A549 (cell line): ENCODE results near the gene CXCR1. TPM values are rescaled to one million over a fixed set of nuclear protein-coding genes. Genes with fewer than 3 reads are reported as not detected.

Experiments used
- ATAC-seq, 2 experiments: fragments of 200-7000 bp in 1 of 2; fragments of >200 bp in 1 of 2; cut with Nextera tagmentation in 1 of 2; cut with Tn5 transposase in 1 of 2; 3 replicates each; pipeline versions ENCODE4 v1.8.0 to v1.9.1; 2018 to 2020; ENCODE audit warnings: mild to moderate bottlenecking in 1 of 2, moderate library complexity in 1 of 2
- CTCF ChIA-PET: fragments of 300-600 bp; sonication (Branson Sonifier 250); formaldehyde crosslinking; extraction: SDS; loops from one replicate; lab custom pipeline; 2021; ENCODE audit warnings: antibody characterized with exemption, inconsistent platforms; lab: Yijun Ruan, JAX
- POLR2A ChIA-PET: fragments of 350-600 bp; formaldehyde crosslinking; extraction: SDS; loops from one replicate; lab custom pipeline; 2021; ENCODE audit warnings: antibody characterized with exemption, inconsistent platforms; lab: Yijun Ruan, JAX
- DNase-seq, 2 experiments: peaks; one replicate each; pipeline versions ENCODE4 v3.0.0 to v3.0.0-alpha.2; 2011 to 2016; ENCODE audit warnings: low read depth in 1 of 2, low spot score in 1 of 2
- FAIRE-seq: peaks from 2 replicates; lab custom pipeline; 2011; peaks lifted over from hg19 to GRCh38; lab: Jason Lieb, UNC
- H3K27ac ChIP-seq, 2 experiments: fragments of >200 bp; sonication (Bioruptor Twin); formaldehyde crosslinking; 3 replicates each; pipeline ENCODE4 v1.5.1; 2016 to 2017
- H3K4me1 ChIP-seq: fragments of >200 bp; sonication (Bioruptor Twin); formaldehyde crosslinking; 3 replicates; pipeline ENCODE4 v1.6.1; 2016
- H3K4me2 ChIP-seq: fragments of >200 bp; sonication (Bioruptor Twin); formaldehyde crosslinking; 3 replicates; pipeline ENCODE4 v1.6.1; 2016
- H3K4me3 ChIP-seq: fragments of >200 bp; sonication (Bioruptor Twin); formaldehyde crosslinking; 3 replicates; pipeline ENCODE4 v1.5.1; 2016
- H3K9me3 ChIP-seq: fragments of >200 bp; sonication (Bioruptor Twin); formaldehyde crosslinking; 3 replicates; pipeline ENCODE4 v1.6.1; 2016
- ATOH8 ChIP-seq: fragments of 250-450 bp; sonication (Bioruptor Pico); IDR thresholded peaks from 2 replicates; pipeline ENCODE4 v1.5.0; 2020; ENCODE audit warnings: low read depth, mild to moderate bottlenecking, moderate library complexity
- BCL3 ChIP-seq: fragments of >200 bp; sonication (Bioruptor Twin); formaldehyde crosslinking; IDR thresholded peaks from 3 replicates; pipeline ENCODE4 v1.6.1; 2016
- CEBPB ChIP-seq, 2 experiments: fragments of >200 bp in 1 of 2; sonication (Bioruptor Twin) in 1 of 2; formaldehyde crosslinking in 1 of 2; IDR thresholded peaks; 2 replicates each; pipeline ENCODE4 v1.6.1; 2012 to 2016
- CHD2 ChIP-seq: fragments of 150-350 bp; IDR thresholded peaks from 2 replicates; pipeline ENCODE4 v1.6.1; 2014; ENCODE audit warnings: low read length; ENCODE audit not compliant: partially characterized antibody
- EHF ChIP-seq: fragments of 250-450 bp; sonication (Bioruptor Pico); IDR thresholded peaks from 2 replicates; pipeline ENCODE4 v1.5.0; 2020; ENCODE audit warnings: mild to moderate bottlenecking
- EHMT2 ChIP-seq: fragments of 200-600 bp; sonication (generic); IDR thresholded peaks from 2 replicates; pipeline ENCODE4 v1.6.1; 2016; ENCODE audit warnings: antibody characterized with exemption, low read depth, mild to moderate bottlenecking, moderate library complexity
- EP300 ChIP-seq, 2 experiments: fragments of >200 bp; sonication (Bioruptor Twin); formaldehyde crosslinking; IDR thresholded peaks; 2 replicates in 1 of 2; 3 replicates in 1 of 2; pipeline ENCODE4 v1.6.1; 2016 to 2017
- ESRRA ChIP-seq: fragments of 150-350 bp; IDR thresholded peaks from 2 replicates; pipeline ENCODE4 v1.6.1; 2014; ENCODE audit warnings: mild to moderate bottlenecking, low read length, borderline replicate concordance
- FOXS1 ChIP-seq: fragments of 250-450 bp; sonication (Bioruptor Pico); IDR thresholded peaks from 2 replicates; pipeline ENCODE4 v1.5.0; 2020; ENCODE audit warnings: mild to moderate bottlenecking, moderate library complexity
- HDAC2 ChIP-seq: fragments of 200-600 bp; sonication (generic); IDR thresholded peaks from 2 replicates; pipeline ENCODE4 v1.6.1; 2016
- HEYL ChIP-seq: fragments of 250-450 bp; sonication (Bioruptor Pico); IDR thresholded peaks from 2 replicates; pipeline ENCODE4 v1.8.0; 2021; ENCODE audit warnings: mild to moderate bottlenecking, moderate library complexity
- HOXB13 ChIP-seq: fragments of 250-450 bp; sonication (Bioruptor Pico); IDR thresholded peaks from 2 replicates; pipeline ENCODE4 v1.5.0; 2020; ENCODE audit warnings: low read depth, mild to moderate bottlenecking, moderate library complexity
- HOXB5 ChIP-seq: fragments of 250-450 bp; sonication (Bioruptor Pico); IDR thresholded peaks from 2 replicates; pipeline ENCODE4 v1.5.0; 2020; ENCODE audit warnings: mild to moderate bottlenecking, moderate library complexity
- KDM1A ChIP-seq: fragments of 200-600 bp; sonication (generic); IDR thresholded peaks from 2 replicates; pipeline ENCODE4 v1.6.1; 2016; ENCODE audit warnings: low read depth, mild to moderate bottlenecking
- KDM5A ChIP-seq: fragments of 200-600 bp; sonication (generic); IDR thresholded peaks from 2 replicates; pipeline ENCODE4 v1.6.1; 2016; ENCODE audit warnings: antibody characterized with exemption, mild to moderate bottlenecking
- MAFK ChIP-seq: fragments of 450-650 bp; IDR thresholded peaks from 2 replicates; pipeline ENCODE4 v1.6.1; 2014; ENCODE audit not compliant: partially characterized antibody
- MAZ ChIP-seq: fragments of 150-350 bp; IDR thresholded peaks from 2 replicates; pipeline ENCODE4 v1.6.1; 2014; ENCODE audit warnings: antibody characterized with exemption, low read depth, low read length, borderline replicate concordance
- POLR2AphosphoS2 ChIP-seq: conservative IDR thresholded peaks from 2 replicates; pipeline ENCODE4 v1.6.1; 2012; ENCODE audit warnings: low read length, improper control_type of control experiment, inconsistent platforms
- RCOR1 ChIP-seq: fragments of 150-350 bp; IDR thresholded peaks from 2 replicates; pipeline ENCODE4 v1.6.1; 2014; ENCODE audit warnings: antibody characterized with exemption, low read length, low read depth
- RFX5 ChIP-seq: fragments of 450-650 bp; IDR thresholded peaks from 2 replicates; pipeline ENCODE4 v1.7.1; 2014; ENCODE audit warnings: antibody characterized with exemption, mild to moderate bottlenecking, moderate library complexity
- RNF2 ChIP-seq: fragments of 200-600 bp; sonication (generic); IDR thresholded peaks from 2 replicates; pipeline ENCODE4 v1.6.1; 2016; ENCODE audit warnings: low read depth, mild to moderate bottlenecking, antibody characterized with exemption, moderate library complexity, borderline replicate concordance
- ZC3H11A ChIP-seq: fragments of 450-650 bp; IDR thresholded peaks from 2 replicates; pipeline ENCODE4 v1.6.1; 2014; ENCODE audit warnings: antibody characterized with exemption, mild to moderate bottlenecking
- ZNF302 ChIP-seq: fragments of 250-450 bp; sonication (Bioruptor Pico); IDR thresholded peaks from 2 replicates; pipeline ENCODE4 v1.9.0; 2021; ENCODE audit warnings: inconsistent platforms, mild to moderate bottlenecking, moderate library complexity
- ZSCAN20 ChIP-seq: fragments of 250-450 bp; sonication (Bioruptor Pico); IDR thresholded peaks from 2 replicates; pipeline ENCODE4 v1.8.0; 2022; ENCODE audit warnings: mild to moderate bottlenecking, moderate library complexity
- WGBS: methylation state at CpG from one replicate; pipeline ENCODE4 v1.1.6; 2017; ENCODE audit errors: missing lambda C conversion rate; 5-methylcytosine and 5-hydroxymethylcytosine counted together
- polyA plus RNA-seq, 4 experiments: library from polyadenylated mRNA; depleted of rRNA in 3 of 4; stranded (reverse); fragments of >200 nt; fragmentation: RNase III in 1 of 4; extraction: RNeasy Plus Mini Kit Qiagen cat#74134 plus additional on column Dnase treatment in 1 of 4; gene quantifications; 2 replicates in 3 of 4; 3 replicates in 1 of 4; pipeline ENCODE4 v1.2.3, GENCODE V29; 2011 to 2017
- TF ChIP-seq, protein P1 (sequence below): fragments of 450-650 bp; IDR thresholded peaks from 2 replicates; pipeline ENCODE4 v1.6.1; 2014; ENCODE audit warnings: antibody characterized with exemption
- TF ChIP-seq, protein P2 (sequence below): fragments of >200 bp; sonication (Bioruptor Twin); formaldehyde crosslinking; IDR thresholded peaks from 2 replicates; pipeline ENCODE4 v1.6.1; 2016

Gene CXCR1
- polyA plus RNA-seq, 2 of the 4 experiments (the other 2 are of a cell fraction): not detected

GRCh38 chr2:218152777-218153176 is 14.0 kb downstream of the CXCR1 start:
- no peak for FAIRE-seq

GRCh38 chr2:218152172-218152571 is 14.6 kb downstream of the CXCR1 start:
- no peak for DNase-seq
- no peak overlapping the region for H3K4me2 ChIP-seq
- TF ChIP-seq EHMT2 (no peak), HDAC2 (no peak), KDM5A (no peak), EHF (CRISPR knock-in tag) (no peak), EP300 (IDR thresholded peaks at IDR 0.05) (no peak), RNF2 (no peak), RCOR1 (no peak), ESRRA (no peak)
- TF ChIP-seq, protein P1, sequence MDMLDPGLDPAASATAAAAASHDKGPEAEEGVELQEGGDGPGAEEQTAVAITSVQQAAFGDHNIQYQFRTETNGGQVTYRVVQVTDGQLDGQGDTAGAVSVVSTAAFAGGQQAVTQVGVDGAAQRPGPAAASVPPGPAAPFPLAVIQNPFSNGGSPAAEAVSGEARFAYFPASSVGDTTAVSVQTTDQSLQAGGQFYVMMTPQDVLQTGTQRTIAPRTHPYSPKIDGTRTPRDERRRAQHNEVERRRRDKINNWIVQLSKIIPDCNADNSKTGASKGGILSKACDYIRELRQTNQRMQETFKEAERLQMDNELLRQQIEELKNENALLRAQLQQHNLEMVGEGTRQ: no peak
- TF ChIP-seq, protein P2, sequence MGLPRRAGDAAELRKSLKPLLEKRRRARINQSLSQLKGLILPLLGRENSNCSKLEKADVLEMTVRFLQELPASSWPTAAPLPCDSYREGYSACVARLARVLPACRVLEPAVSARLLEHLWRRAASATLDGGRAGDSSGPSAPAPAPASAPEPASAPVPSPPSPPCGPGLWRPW: no peak
- TF ChIP-seq, all 56 proteins: peak for 0
- ChIA-PET CTCF (no interaction called here), POLR2A (no interaction called here)
- no peak for ATAC-seq
- no peak overlapping the region for H3K4me3 ChIP-seq
- no peak for FAIRE-seq
- H3K27ac ChIP-seq: no peak overlapping the region
- H3K9me3 ChIP-seq: no peaks in the 10 kb centered on the region
- no peaks in the 10 kb centered on the region for H3K4me1 ChIP-seq
- WGBS: 65% methylated on average over 8 of the region's 8 CpGs

More at GRCh38 chr2:218152777-218153176, 14.0 kb downstream of the CXCR1 start:
- TF ChIP-seq ATOH8 (CRISPR knock-in tag): no peak
- TF ChIP-seq CEBPB (IDR thresholded peaks at IDR 0.05): no peak
- no peak for TF ChIP-seq HEYL
- TF ChIP-seq MAZ: no peak
- no peak for TF ChIP-seq HDAC2
- no peak for TF ChIP-seq ZSCAN20
- TF ChIP-seq HOXB5: no peak
- TF ChIP-seq KDM1A: no peak
- no peak for TF ChIP-seq MAFK
- TF ChIP-seq EHMT2: no peak
- no peak for TF ChIP-seq ZC3H11A
- no peak for TF ChIP-seq RFX5
- TF ChIP-seq BCL3: no peak
- no peak for TF ChIP-seq RNF2
- no peak for TF ChIP-seq ZNF302
- TF ChIP-seq HOXB13 (CRISPR knock-in tag): no peak
- TF ChIP-seq POLR2AphosphoS2: no peak
- TF ChIP-seq CHD2: no peak
- TF ChIP-seq FOXS1 (CRISPR knock-in tag): no peak
- Histone ChIP-seq H3K4me1 (no peaks in the 10 kb centered on the region), H3K27ac (no peak overlapping the region), H3K4me2 (no peak overlapping the region), H3K9me3 (no peaks in the 10 kb centered on the region), H3K4me3 (no peak overlapping the region)
- DNase-seq (no peak), ATAC-seq (no peak)
- POLR2A ChIA-PET: no interaction called here
- 0% methylated on average over 1 of the region's 1 CpG for WGBS
- CTCF ChIA-PET: no interaction called here
